ENCODE measurements around the gene TMEM108.

Gene TMEM108

DNA sequence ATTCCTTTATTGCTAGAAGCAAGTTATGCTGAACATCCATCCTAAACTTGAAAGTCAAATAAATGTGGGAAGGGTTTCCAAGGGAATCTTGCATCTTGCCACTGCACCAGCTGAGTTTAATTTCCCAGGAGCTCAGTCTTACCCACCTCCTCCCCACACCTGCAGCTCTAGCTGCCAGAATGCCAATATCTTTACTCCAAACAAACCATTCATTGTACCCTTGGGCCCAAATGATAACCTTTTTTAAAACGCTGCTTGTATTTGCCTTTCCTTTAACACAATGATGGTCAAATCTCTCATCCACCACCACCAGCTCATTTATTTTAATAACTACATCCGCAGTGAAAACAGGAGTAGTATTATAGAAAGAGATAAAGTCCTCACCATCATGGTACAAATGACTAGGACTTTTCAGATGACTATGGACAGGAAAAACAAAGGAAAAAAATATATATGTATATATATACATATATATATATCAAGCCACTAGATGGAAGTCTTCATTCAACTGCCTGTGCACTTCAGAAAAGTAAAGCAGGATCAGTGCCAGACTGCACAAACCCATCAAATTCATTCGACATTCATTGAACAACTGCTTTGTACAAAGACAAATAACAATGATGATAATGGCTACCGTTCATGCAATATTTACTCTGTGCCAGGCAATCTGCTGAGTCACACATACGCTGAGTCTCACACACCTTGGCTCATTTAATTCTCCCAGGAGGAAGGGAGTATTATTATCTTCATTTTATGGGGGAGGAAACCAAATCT is 405.6 kb downstream of the TMEM108 start:
- no peak for TF ChIP-seq SPI1 (IDR thresholded peaks at IDR 0.05; ENCODE audit: low read depth, low read length)
- TF ChIP-seq POLR2AphosphoS5 (IDR thresholded peaks at IDR 0.05; ENCODE audit: low read depth, low read length) = no peak
- no peak for TF ChIP-seq PAX5 (IDR thresholded peaks at IDR 0.05; ENCODE audit: insufficient read depth, low read length, severe bottlenecking)
- DNase-seq (ENCODE audit: insufficient read length, low spot score) (no peak), FAIRE-seq (peak; percentile 31)

GRCh38 chr3:133444423-133444774 is 406.2 kb downstream of the TMEM108 start:
- TF ChIP-seq POLR2AphosphoS5 (IDR thresholded peaks at IDR 0.05; ENCODE audit: low read depth, low read length) (no peak), TAF1 (IDR thresholded peaks at IDR 0.05; ENCODE audit: low read depth, low read length) (no peak), POU2F2 (IDR thresholded peaks at IDR 0.05; ENCODE audit: low read depth, low read length) (no peak), POLR2A (IDR thresholded peaks at IDR 0.05; ENCODE audit: low read depth, low read length) (no peak), SPI1 (IDR thresholded peaks at IDR 0.05; ENCODE audit: low read depth, low read length) (no peak), PAX5 (IDR thresholded peaks at IDR 0.05; ENCODE audit: insufficient read depth, low read length, severe bottlenecking) (no peak)
- DNase-seq (ENCODE audit: insufficient read length, low spot score) (no peak), FAIRE-seq (peak; percentile 13)

GRCh38 chr3:133445108-133445507 is 406.9 kb downstream of the TMEM108 start:
- FAIRE-seq (peak; percentile 82), DNase-seq (ENCODE audit: insufficient read length, low spot score) (no peak)
- TF ChIP-seq POLR2A (IDR thresholded peaks at IDR 0.05; ENCODE audit: low read depth, low read length) (no peak), TAF1 (IDR thresholded peaks at IDR 0.05; ENCODE audit: low read depth, low read length) (no peak), POU2F2 (IDR thresholded peaks at IDR 0.05; ENCODE audit: low read depth, low read length) (no peak), PAX5 (IDR thresholded peaks at IDR 0.05; ENCODE audit: insufficient read depth, low read length, severe bottlenecking) (no peak), SPI1 (IDR thresholded peaks at IDR 0.05; ENCODE audit: low read depth, low read length) (no peak), POLR2AphosphoS5 (IDR thresholded peaks at IDR 0.05; ENCODE audit: low read depth, low read length) (no peak)
